ENCODE measurements around the gene IGSF6. TPM values are rescaled to one million over a fixed set of nuclear protein-coding genes. Genes with fewer than 3 reads are reported as not detected.
"Not testable (repeated sequence)": the region's sequence is repeated elsewhere in the genome, so short reads cannot be mapped to it uniquely, and the experiment has no call there.

Gene IGSF6
- polyA plus RNA-seq, 4 donors = 1.8 to 5.8 (median 2.7) TPM

GRCh38 chr16:21630866-21631265 is 21.5 kb downstream of the IGSF6 start:
- DNase-seq (ENCODE audit: low read depth in 4 of 4, low spot score in 3 of 4) = not testable (repeated sequence)

- DNase-seq (ENCODE audit: low read depth in 4 of 4, low spot score in 3 of 4) = not testable (repeated sequence)
These were observed 22.5 kb downstream of the IGSF6 start for GRCh38 chr16:21629616-21630539.

GRCh38 chr16:21628772-21629171 is 23.6 kb downstream of the IGSF6 start:
- no peak for DNase-seq (ENCODE audit: low read depth in 4 of 4, low spot score in 3 of 4)

- DNase-seq (ENCODE audit: low read depth in 4 of 4, low spot score in 3 of 4) = no peak
These were observed 24.2 kb downstream of the IGSF6 start for GRCh38 chr16:21628121-21628726.

GRCh38 chr16:21626659-21627277 is 25.6 kb downstream of the IGSF6 start:
- no peak for DNase-seq (ENCODE audit: low read depth in 4 of 4, low spot score in 3 of 4)

- peak in 1 of 4 donors; percentile 19 for DNase-seq (ENCODE audit: low read depth in 4 of 4, low spot score in 3 of 4)
These were observed 27.4 kb downstream of the IGSF6 start for GRCh38 chr16:21625026-21625425.

GRCh38 chr16:21622545-21622944 is 29.9 kb downstream of the IGSF6 start:
- no peak for DNase-seq (ENCODE audit: low read depth in 4 of 4, low spot score in 3 of 4)

- DNase-seq (ENCODE audit: low read depth in 4 of 4, low spot score in 3 of 4) = no peak
These were observed 31.8 kb downstream of the IGSF6 start for GRCh38 chr16:21620592-21620991.

- no peak for DNase-seq (ENCODE audit: low read depth in 4 of 4, low spot score in 3 of 4)
These were observed 32.5 kb downstream of the IGSF6 start for GRCh38 chr16:21619765-21620425.

- DNase-seq (ENCODE audit: low read depth in 4 of 4, low spot score in 3 of 4) = no peak
These were observed 34.1 kb downstream of the IGSF6 start for GRCh38 chr16:21618281-21618680.

GRCh38 chr16:21617607-21618006 is 34.8 kb downstream of the IGSF6 start:
- DNase-seq (ENCODE audit: low read depth in 4 of 4, low spot score in 3 of 4) = no peak

GRCh38 chr16:21614896-21615295 is 37.5 kb downstream of the IGSF6 start:
- DNase-seq (ENCODE audit: low read depth in 4 of 4, low spot score in 3 of 4) = no peak

- no peak for DNase-seq (ENCODE audit: low read depth in 4 of 4, low spot score in 3 of 4)
These were observed 38.6 kb downstream of the IGSF6 start for GRCh38 chr16:21613781-21614180.

- DNase-seq (ENCODE audit: low read depth in 4 of 4, low spot score in 3 of 4) = no peak
These were observed 39.0 kb downstream of the IGSF6 start for GRCh38 chr16:21613361-21613760.

GRCh38 chr16:21611556-21612384 is 40.6 kb downstream of the IGSF6 start:
- no peak for DNase-seq (ENCODE audit: low read depth in 4 of 4, low spot score in 3 of 4)

- no peak for DNase-seq (ENCODE audit: low read depth in 4 of 4, low spot score in 3 of 4)
These were observed 41.2 kb downstream of the IGSF6 start for GRCh38 chr16:21611198-21611555.

GRCh38 chr16:21610766-21611165 is 41.6 kb downstream of the IGSF6 start:
- no peak for DNase-seq (ENCODE audit: low read depth in 4 of 4, low spot score in 3 of 4)

GRCh38 chr16:21610006-21610544 is 42.3 kb downstream of the IGSF6 start:
- DNase-seq (ENCODE audit: low read depth in 4 of 4, low spot score in 3 of 4) = no peak

- no peak for DNase-seq (ENCODE audit: low read depth in 4 of 4, low spot score in 3 of 4)
These were observed 43.6 kb downstream of the IGSF6 start for GRCh38 chr16:21608639-21609328.

Measured in right renal pelvis (tissue), 4 donors.